NCI-H748 treated with DMSO at 0.1 percent for 48 hours (cell line): ENCODE data around the gene PLCL1.

Source experiments
- DNase-seq: peaks from one replicate; lab custom pipeline; 2025; lab: John Stamatoyannopoulos, UW

The PLCL1 gene

GRCh38 chr2:197954328-197954727 lies 149.9 kb downstream of the PLCL1 start:
- DNase-seq = no peak

- DNase-seq = no peak
Observed at GRCh38 chr2:197958592-197959150, 154.3 kb downstream of the PLCL1 start.

GRCh38 chr2:197959383-197959782 lies 155.0 kb downstream of the PLCL1 start:
- DNase-seq = no peak

GRCh38 chr2:197960786-197961185 lies 156.4 kb downstream of the PLCL1 start:
- DNase-seq = no peak

- DNase-seq = no peak
Observed at GRCh38 chr2:197964720-197965119, 160.3 kb downstream of the PLCL1 start.

GRCh38 chr2:197965756-197966155 lies 161.4 kb downstream of the PLCL1 start:
- no peak for DNase-seq

GRCh38 chr2:197969391-197969893 lies 165.0 kb downstream of the PLCL1 start:
- DNase-seq = no peak

GRCh38 chr2:197972061-197972460 lies 167.7 kb downstream of the PLCL1 start:
- DNase-seq = no peak

GRCh38 chr2:197972587-197972986 lies 168.2 kb downstream of the PLCL1 start:
- DNase-seq = no peak

- DNase-seq = no peak
Observed at GRCh38 chr2:197973772-197974171, 169.4 kb downstream of the PLCL1 start.

GRCh38 chr2:197975931-197976519 lies 171.6 kb downstream of the PLCL1 start:
- no peak for DNase-seq

GRCh38 chr2:197978971-197979370 lies 174.6 kb downstream of the PLCL1 start:
- DNase-seq = no peak

- no peak for DNase-seq
Observed at GRCh38 chr2:197982565-197982964, 178.2 kb downstream of the PLCL1 start.

GRCh38 chr2:197985029-197985638 lies 180.7 kb downstream of the PLCL1 start:
- no peak for DNase-seq

- no peak for DNase-seq
Observed at GRCh38 chr2:197986977-197987376, 182.6 kb downstream of the PLCL1 start.

- DNase-seq = no peak
Observed at GRCh38 chr2:197990356-197990755, 186.0 kb downstream of the PLCL1 start.

- no peak for DNase-seq
Observed at GRCh38 chr2:197992482-197993133, 188.2 kb downstream of the PLCL1 start.

- DNase-seq = no peak
Observed at GRCh38 chr2:197993363-197993762, 189.0 kb downstream of the PLCL1 start.

- DNase-seq = no peak
Observed at GRCh38 chr2:197993830-197994229, 189.4 kb downstream of the PLCL1 start.

- no peak for DNase-seq
Observed at GRCh38 chr2:197994751-197995150, 190.4 kb downstream of the PLCL1 start.

GRCh38 chr2:197996583-197996982 lies 192.2 kb downstream of the PLCL1 start:
- DNase-seq = no peak

GRCh38 chr2:197997083-197997541 lies 192.7 kb downstream of the PLCL1 start:
- DNase-seq = no peak

GRCh38 chr2:197998702-197999101 lies 194.3 kb downstream of the PLCL1 start:
- DNase-seq = no peak
